Calu3 (cell line): Measurements from ENCODE around the gene SF3B4. TPM values are rescaled to one million over a fixed set of nuclear protein-coding genes. Genes with fewer than 3 reads are reported as not detected.

ENCODE experiments used
- Bru-seq: library from RNA; stranded (reverse); fragments of 400-500 nt; gene quantifications from one replicate; lab custom pipeline; 2021; lab: Mats Ljungman, UMichigan
- BruChase-seq, 2 experiments: library from RNA; stranded (reverse); fragments of 400-500 nt; gene quantifications; one replicate each; lab custom pipeline; 2021; lab: Mats Ljungman, UMichigan
- BruUV-seq: library from RNA; stranded (reverse); fragments of 400-500 nt; replicated peaks from 2 replicates; lab custom pipeline; 2021; lab: Mats Ljungman, UMichigan
- CTCF ChIA-PET: fragments of 300-600 bp; sonication (Branson Sonifier 250); formaldehyde crosslinking; loops from one replicate; lab custom pipeline; 2022; ENCODE audit warnings: antibody characterized with exemption; lab: Charles Lee
- DNase-seq: peaks from one replicate; pipeline ENCODE4 v3.0.0; 2022
- H3K27ac Mint-ChIP-seq: one replicate; pipeline ENCODE4 v1.8.0; 2022; ENCODE audit warnings: mixed read lengths; ENCODE audit not compliant: unreplicated experiment
- H3K27me3 Mint-ChIP-seq: one replicate; pipeline ENCODE4 v1.8.0; 2022; ENCODE audit warnings: mixed read lengths; ENCODE audit not compliant: unreplicated experiment
- H3K36me3 Mint-ChIP-seq: one replicate; pipeline ENCODE4 v1.8.0; 2022; ENCODE audit warnings: mild to moderate bottlenecking, moderate library complexity, mixed read lengths; ENCODE audit not compliant: insufficient read depth, unreplicated experiment
- H3K4me1 Mint-ChIP-seq: one replicate; pipeline ENCODE4 v1.8.0; 2022; ENCODE audit warnings: mild to moderate bottlenecking, low read depth, mixed read lengths; ENCODE audit not compliant: unreplicated experiment
- H3K4me3 Mint-ChIP-seq: one replicate; pipeline ENCODE4 v1.8.0; 2022; ENCODE audit warnings: mild to moderate bottlenecking, low read depth, moderate library complexity, mixed read lengths; ENCODE audit not compliant: unreplicated experiment
- H3K9me3 Mint-ChIP-seq: one replicate; pipeline ENCODE4 v1.8.0; 2022; ENCODE audit warnings: low read depth, mixed read lengths; ENCODE audit not compliant: unreplicated experiment
- CTCF ChIP-seq: fragments of 200-600 bp; IDR thresholded peaks from one replicate; pipeline ENCODE4 v1.8.0; 2022; ENCODE audit warnings: antibody characterized with exemption; ENCODE audit not compliant: unreplicated experiment
- intact Hi-C: fragments of 100-400 bp; cut with micrococcal nuclease; formaldehyde crosslinking; loops from one replicate; pipeline ENCODE4 v1.10.0; 2022; ENCODE audit not compliant: unreplicated experiment
- long read RNA-seq: library from polyadenylated mRNA; stranded (forward); transcript quantifications from one replicate; pipeline ENCODE4 v2.0.0, GENCODE V29; 2022
- total RNA-seq: library from RNA; stranded (reverse); gene quantifications from 2 replicates; pipeline ENCODE4 v1.2.3, GENCODE V29; 2022

Gene SF3B4, protein sequence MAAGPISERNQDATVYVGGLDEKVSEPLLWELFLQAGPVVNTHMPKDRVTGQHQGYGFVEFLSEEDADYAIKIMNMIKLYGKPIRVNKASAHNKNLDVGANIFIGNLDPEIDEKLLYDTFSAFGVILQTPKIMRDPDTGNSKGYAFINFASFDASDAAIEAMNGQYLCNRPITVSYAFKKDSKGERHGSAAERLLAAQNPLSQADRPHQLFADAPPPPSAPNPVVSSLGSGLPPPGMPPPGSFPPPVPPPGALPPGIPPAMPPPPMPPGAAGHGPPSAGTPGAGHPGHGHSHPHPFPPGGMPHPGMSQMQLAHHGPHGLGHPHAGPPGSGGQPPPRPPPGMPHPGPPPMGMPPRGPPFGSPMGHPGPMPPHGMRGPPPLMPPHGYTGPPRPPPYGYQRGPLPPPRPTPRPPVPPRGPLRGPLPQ
- total RNA-seq (167 and 188 TPM in 2 replicates), Bru-seq, nascent RNA (percentile 96 among the genes with signal in this experiment), BruChase-seq, experiment 1, labeled RNA remaining after a 6-hour chase (percentile 99 among the genes with signal in this experiment), BruChase-seq, experiment 2, labeled RNA remaining after a 2-hour chase (percentile 98 among the genes with signal in this experiment)
- long read RNA-seq, transcript SF3B4-201 (6 exons, 2,085 nt) = major isoform, 451 of 479 reads
- long read RNA-seq, partial matches to known transcripts = 26 of 479 reads
- long read RNA-seq, other reads (novel, unspliced or antisense) = 2 of 479 reads

GRCh38 chr1:149927563-149928400 lies at the start of gene SF3B4:
TSS of gene SF3B4 (minus strand) at chr1:149927803. CDS start at chr1:149927759, 44 bp downstream.
- Mint-ChIP-seq H3K9me3 (no peaks in the 10 kb centered on the region), H3K27ac (peak within 1 kb of the TSS; percentile 77), H3K4me3 (peak within 1 kb of the TSS; percentile 91), H3K27me3 (no peaks in the 10 kb centered on the region), H3K4me1 (peaks cover 53% of the 10 kb centered on the region), H3K36me3 (peaks cover 69% of the 10 kb centered on the region)
- BruUV-seq = TSS peak; percentile 98
- TF ChIP-seq CTCF = no peak
- DNase-seq = peak; percentile 97
- CTCF ChIA-PET = interaction anchor here (1.0 kb wide), 1 partner anchor 40 kb away, joined by 4 read pairs; a partner anchor contains a TSS
- intact Hi-C loops = no loop called here

GRCh38 chr1:149977345-149977744 lies 49.7 kb upstream of the SF3B4 start:
- Mint-ChIP-seq H3K36me3 (peaks cover 12% of the 10 kb centered on the region), H3K9me3 (no peaks in the 10 kb centered on the region), H3K27me3 (no peaks in the 10 kb centered on the region), H3K4me3 (no peak overlapping the region), H3K4me1 (peaks cover 19% of the 10 kb centered on the region), H3K27ac (no peak overlapping the region)
- CTCF ChIA-PET = interaction anchor here (0.7 kb wide), 1 partner anchor 38 kb away, joined by 3 read pairs; no protein-coding TSS in a partner anchor
- no peak for DNase-seq
- no TSS peak for BruUV-seq
- intact Hi-C loops = loop anchor here (5.0 kb wide), 1 partner anchor 40 kb away; no protein-coding TSS in a partner anchor
- TF ChIP-seq CTCF = no peak

GRCh38 chr1:149972547-149972946 lies 44.9 kb upstream of the SF3B4 start:
- Mint-ChIP-seq H3K27me3 (no peaks in the 10 kb centered on the region), H3K4me1 (no peaks in the 10 kb centered on the region), H3K4me3 (no peak overlapping the region), H3K9me3 (no peaks in the 10 kb centered on the region), H3K36me3 (peaks cover 12% of the 10 kb centered on the region), H3K27ac (no peak overlapping the region)
- BruUV-seq = no TSS peak
- intact Hi-C loops = no loop called here
- DNase-seq = no peak
- CTCF ChIA-PET = no interaction called here
- no peak for TF ChIP-seq CTCF

DNA sequence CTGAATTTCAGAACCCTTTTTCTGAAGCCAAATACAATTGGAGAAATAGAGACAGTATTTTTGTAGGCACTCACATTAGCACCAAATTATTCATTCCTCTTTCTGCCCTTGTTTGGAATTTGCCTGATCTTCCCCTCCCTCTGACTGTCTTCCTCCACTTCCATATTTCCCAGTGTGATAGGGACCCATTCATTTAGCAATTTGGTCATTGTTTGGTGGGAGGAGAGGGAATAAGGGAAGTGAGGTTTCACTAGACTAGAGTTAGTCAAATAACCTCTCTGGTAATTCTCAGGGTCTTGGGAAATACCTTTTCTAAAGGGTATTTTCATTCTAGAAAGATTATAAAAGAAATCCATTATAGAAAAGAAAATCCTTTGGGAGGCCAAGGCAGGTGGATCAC lies 40.0 kb upstream of the SF3B4 start:
- DNase-seq = no peak
- no peak overlapping the region for H3K4me3 Mint-ChIP-seq
- no peaks in the 10 kb centered on the region for H3K9me3 Mint-ChIP-seq
- BruUV-seq = no TSS peak
- intact Hi-C loops = no loop called here
- CTCF ChIA-PET = no interaction called here
- H3K27me3 Mint-ChIP-seq = no peaks in the 10 kb centered on the region
- peaks cover 26% of the 10 kb centered on the region for H3K36me3 Mint-ChIP-seq
- no peak overlapping the region for H3K27ac Mint-ChIP-seq
- no peak for TF ChIP-seq CTCF
- no peaks in the 10 kb centered on the region for H3K4me1 Mint-ChIP-seq
